Limb (tissue), 2 donors: ENCODE data around the gene CLNK.

Experiments used
- DNase-seq, 2 donors: peaks; one replicate each; pipeline ENCODE4 v3.0.0-alpha.2; 2016; ENCODE audit errors: extremely low spot score in 2 of 2

CLNK gene

GRCh38 chr4:10684631-10685030, at the start of gene CLNK:
Gene CLNK, minus strand, starts transcription at chr4:10684768. Its CDS starts 16,899 bp downstream, at chr4:10667869.
- no peak for DNase-seq

GRCh38 chr4:10733481-10734062, 49.0 kb upstream of the CLNK start:
- no peak for DNase-seq

GRCh38 chr4:10732914-10733415, 48.4 kb upstream of the CLNK start:
- DNase-seq, result no peak

GRCh38 chr4:10732235-10732913, 47.8 kb upstream of the CLNK start:
- no peak for DNase-seq

GRCh38 chr4:10731690-10732089, 47.1 kb upstream of the CLNK start:
- no peak for DNase-seq

- no peak for DNase-seq
These were observed 46.6 kb upstream of the CLNK start for GRCh38 chr4:10731162-10731561.

- no peak for DNase-seq
These were observed 46.0 kb upstream of the CLNK start for GRCh38 chr4:10730590-10730989.

- no peak for DNase-seq
These were observed 45.5 kb upstream of the CLNK start for GRCh38 chr4:10730019-10730418.

GRCh38 chr4:10729366-10729765, 44.8 kb upstream of the CLNK start:
- no peak for DNase-seq

GRCh38 chr4:10728016-10728415, 43.4 kb upstream of the CLNK start:
- DNase-seq, result no peak

GRCh38 chr4:10727140-10727880, 42.7 kb upstream of the CLNK start:
- no peak for DNase-seq

GRCh38 chr4:10722957-10723356, 38.4 kb upstream of the CLNK start:
- DNase-seq, result no peak

GRCh38 chr4:10721616-10722015, 37.0 kb upstream of the CLNK start:
- DNase-seq, result no peak

- DNase-seq, result no peak
These were observed 31.6 kb upstream of the CLNK start for GRCh38 chr4:10716163-10716562.

GRCh38 chr4:10715696-10716095, 31.1 kb upstream of the CLNK start:
- peak in 1 of 2 donors; percentile 40 for DNase-seq

GRCh38 chr4:10715135-10715534, 30.6 kb upstream of the CLNK start:
- DNase-seq, result no peak

GRCh38 chr4:10713591-10713990, 29.0 kb upstream of the CLNK start:
- no peak for DNase-seq

GRCh38 chr4:10706236-10706635, 21.7 kb upstream of the CLNK start:
- no peak for DNase-seq

GRCh38 chr4:10704430-10704810, 19.9 kb upstream of the CLNK start:
- DNase-seq, result no peak

GRCh38 chr4:10703766-10704429, 19.3 kb upstream of the CLNK start:
- DNase-seq, result no peak

- no peak for DNase-seq
These were observed 18.6 kb upstream of the CLNK start for GRCh38 chr4:10703156-10703555.
